ENCODE data around the gene LIPT2. TPM values are rescaled to one million over a fixed set of nuclear protein-coding genes. Genes with fewer than 3 reads are reported as not detected.
A peak's percentile ranks its signal among the peaks of the same experiment; 100 is the strongest.
"Not testable (repeated sequence)": the region's sequence is repeated elsewhere in the genome, so short reads cannot be mapped to it uniquely, and the experiment has no call there.

LIPT2 gene
- polyA plus RNA-seq, 6 donors from 2014 or later, result 16.5 to 30.4 (median 19.3) TPM

DNA sequence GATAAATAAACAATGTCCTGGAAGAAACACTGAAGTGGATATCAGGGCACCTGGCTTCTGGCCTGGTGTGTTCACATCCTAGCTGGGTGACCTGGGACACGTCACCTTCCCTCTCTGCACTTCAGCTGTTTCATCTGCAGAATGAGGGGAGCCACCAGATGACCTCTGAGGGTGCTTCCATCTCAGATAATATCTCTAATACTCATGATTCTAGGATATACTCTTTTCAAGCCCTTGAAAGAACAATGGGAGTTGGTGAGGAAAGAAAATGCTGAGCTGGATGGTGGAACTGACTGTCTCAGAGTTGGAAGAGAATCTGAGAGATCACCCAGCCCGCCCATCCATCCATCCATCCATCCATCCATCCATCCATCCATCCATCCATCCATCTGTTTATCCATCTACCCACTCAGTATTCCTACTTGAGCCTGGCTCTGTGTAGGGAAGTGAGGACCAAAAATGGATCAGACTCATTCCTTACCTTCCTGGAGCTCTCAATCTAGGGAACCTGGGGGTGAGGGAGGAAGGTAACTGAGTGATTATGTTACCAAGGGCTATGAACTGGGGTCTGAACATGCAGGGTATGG lies 28.2 kb upstream of the LIPT2 start:
- DNase-seq, result no peak
- Mint-ChIP-seq H3K9me3 (peaks cover 0 to 10% (median 4%) of the 10 kb centered on the region in 7 donors), H3K4me3 (no peak overlapping the region), H3K36me3 (no peaks in the 10 kb centered on the region), H3K27ac (no peak overlapping the region), H3K27me3 (peaks cover 10 to 38% (median 20%) of the 10 kb centered on the region in 3 donors), H3K4me1 (no peaks in the 10 kb centered on the region)
- no peak for ATAC-seq (ENCODE audit: low read depth in 2 of 2)

DNA sequence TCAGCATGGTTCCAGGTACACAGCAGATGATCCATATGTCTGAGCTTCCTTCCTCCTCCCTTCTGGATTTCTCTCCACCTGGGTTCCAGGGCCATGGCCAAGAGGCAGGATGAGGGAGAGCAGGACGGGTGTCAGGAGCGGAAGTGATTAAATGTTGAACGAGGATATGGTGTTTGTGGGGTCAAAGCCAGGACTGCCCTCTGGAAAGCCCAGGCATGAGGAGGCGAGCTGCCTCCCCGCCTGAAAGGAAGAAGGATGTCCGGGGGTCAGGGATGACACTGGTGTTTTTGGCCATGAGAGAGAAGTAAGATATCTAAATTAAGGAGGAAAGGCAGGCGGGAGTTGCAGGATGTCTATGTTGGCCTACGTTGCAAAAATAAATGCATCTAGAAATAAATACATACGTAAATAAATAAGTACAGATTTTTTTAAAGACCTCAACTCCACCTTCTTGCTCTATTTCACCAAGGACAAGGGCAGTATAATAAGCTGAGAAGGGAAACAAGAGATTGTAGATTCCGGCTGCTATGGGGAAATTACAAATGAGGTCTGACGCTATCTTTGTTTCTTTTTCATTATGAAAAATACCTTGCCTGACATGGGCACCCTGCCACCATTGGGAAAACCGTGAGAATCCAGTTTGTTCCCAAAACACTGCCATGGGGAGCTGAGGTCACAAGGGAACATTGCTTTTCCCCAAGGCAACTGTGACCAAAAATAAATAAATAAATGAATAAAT lies 27.6 kb upstream of the LIPT2 start:
- Mint-ChIP-seq H3K36me3 (no peaks in the 10 kb centered on the region), H3K27me3 (peaks cover 10 to 38% (median 20%) of the 10 kb centered on the region in 3 donors), H3K4me1 (no peaks in the 10 kb centered on the region), H3K9me3 (peaks cover 0 to 13% (median 4%) of the 10 kb centered on the region in 7 donors), H3K4me3 (no peak overlapping the region), H3K27ac (peak overlapping the region in 1 of 6 donors; percentile 64)
- DNase-seq, result no peak
- no peak for ATAC-seq (ENCODE audit: low read depth in 2 of 2)

DNA sequence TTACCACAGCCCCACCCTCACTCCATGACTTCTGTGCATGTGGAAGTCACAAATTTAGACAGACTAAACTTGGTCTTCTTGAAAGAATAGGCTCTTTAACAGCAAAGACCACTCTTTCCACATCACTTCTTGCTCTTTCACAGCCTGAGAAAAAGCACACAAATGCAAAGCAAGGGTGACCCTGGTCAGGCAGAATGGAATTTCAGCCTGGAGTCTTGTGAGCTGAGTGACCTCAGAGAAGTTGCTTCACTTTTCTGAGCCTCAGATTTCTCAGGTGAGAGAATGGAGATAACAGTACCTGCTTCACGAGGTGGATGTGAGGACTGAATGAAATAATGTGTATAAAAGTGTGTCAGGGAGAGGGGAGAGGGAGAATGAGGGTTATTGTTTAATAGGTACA lies 26.8 kb upstream of the LIPT2 start:
- DNase-seq (no peak), ATAC-seq (ENCODE audit: low read depth in 2 of 2) (no peak)
- no peaks in the 10 kb centered on the region for H3K36me3 Mint-ChIP-seq
- H3K4me3 Mint-ChIP-seq, result no peak overlapping the region
- H3K27me3 Mint-ChIP-seq, result peaks cover 10 to 38% (median 20%) of the 10 kb centered on the region in 3 donors
- peaks cover 0 to 13% (median 4%) of the 10 kb centered on the region in 7 donors for H3K9me3 Mint-ChIP-seq
- H3K4me1 Mint-ChIP-seq, result no peaks in the 10 kb centered on the region
- no peak overlapping the region for H3K27ac Mint-ChIP-seq

DNA sequence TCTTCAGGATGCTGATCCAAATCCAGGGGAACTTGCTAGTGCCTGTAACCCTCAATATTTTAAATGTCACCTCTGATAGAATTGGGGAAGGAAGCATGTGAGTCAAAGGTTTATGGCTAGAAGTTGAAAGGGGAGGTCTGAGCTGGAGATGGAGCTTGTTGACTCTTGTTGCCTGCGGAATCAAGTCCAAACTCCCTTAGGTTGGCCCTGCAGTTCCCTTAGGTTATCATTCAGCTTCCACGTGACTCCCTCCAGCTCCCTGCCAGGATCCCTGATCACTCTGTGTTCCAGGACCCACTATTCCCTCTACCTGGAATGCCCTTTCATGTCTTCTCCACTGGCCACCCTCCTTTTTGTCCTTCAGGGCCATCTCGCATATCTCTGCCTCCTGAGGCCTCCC lies 26.2 kb upstream of the LIPT2 start:
- H3K27me3 Mint-ChIP-seq, result peaks cover 10 to 35% (median 19%) of the 10 kb centered on the region in 3 donors
- no peaks in the 10 kb centered on the region for H3K4me1 Mint-ChIP-seq
- H3K4me3 Mint-ChIP-seq, result no peak overlapping the region
- no peaks in the 10 kb centered on the region for H3K36me3 Mint-ChIP-seq
- no peak for ATAC-seq (ENCODE audit: low read depth in 2 of 2)
- no peak for DNase-seq
- no peak overlapping the region for H3K27ac Mint-ChIP-seq
- peaks cover 2 to 13% (median 5%) of the 10 kb centered on the region in 7 donors for H3K9me3 Mint-ChIP-seq

DNA sequence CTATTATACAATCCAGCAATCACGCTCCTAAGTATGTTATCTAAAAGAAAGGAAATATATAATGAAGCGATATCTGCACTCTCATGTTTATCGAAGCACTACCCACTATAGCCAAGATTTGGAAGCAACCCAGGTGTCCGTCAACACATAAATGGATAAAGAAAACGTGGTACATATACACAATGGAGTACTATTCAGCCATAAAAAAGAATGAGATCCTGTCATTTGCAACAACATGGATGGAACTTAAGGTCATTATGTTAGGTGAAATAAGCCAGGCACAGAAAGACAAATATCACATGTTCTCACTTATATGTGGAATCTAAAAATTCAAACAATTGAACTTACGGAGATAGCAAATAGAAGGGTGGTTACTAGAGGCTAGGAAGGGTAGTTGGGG lies 24.1 kb upstream of the LIPT2 start:
- Mint-ChIP-seq H3K27me3 (peaks cover 17 to 27% (median 24%) of the 10 kb centered on the region in 3 donors), H3K9me3 (peaks cover 3 to 13% (median 9%) of the 10 kb centered on the region in 7 donors)
- not testable (repeated sequence) for H3K36me3 Mint-ChIP-seq; DNase-seq; ATAC-seq (ENCODE audit: low read depth in 2 of 2); H3K4me1 Mint-ChIP-seq; H3K27ac Mint-ChIP-seq; H3K4me3 Mint-ChIP-seq

DNA sequence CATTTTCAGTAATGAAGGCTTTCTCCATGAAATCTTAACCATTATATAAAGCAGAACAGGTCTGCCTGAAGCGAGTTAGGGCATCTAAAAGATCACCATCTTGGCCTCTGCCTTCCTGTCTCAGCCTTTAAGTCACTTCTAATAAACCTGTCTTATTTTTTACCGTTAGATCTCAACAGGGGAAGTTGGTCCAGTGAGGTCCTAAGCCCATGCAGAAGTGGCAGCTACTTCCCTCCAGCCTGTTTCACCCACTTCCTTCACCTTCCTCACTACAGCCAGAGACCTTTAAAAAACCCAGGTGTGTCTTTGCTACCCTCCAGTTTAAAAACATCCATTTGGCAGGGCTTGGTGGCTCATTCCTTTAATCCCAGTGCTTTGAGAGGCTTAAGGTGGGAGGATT lies 14.1 kb upstream of the LIPT2 start:
- no peak for ATAC-seq (ENCODE audit: low read depth in 2 of 2)
- peak overlapping the region in 1 of 6 donors; percentile 7 for H3K27ac Mint-ChIP-seq

DNA sequence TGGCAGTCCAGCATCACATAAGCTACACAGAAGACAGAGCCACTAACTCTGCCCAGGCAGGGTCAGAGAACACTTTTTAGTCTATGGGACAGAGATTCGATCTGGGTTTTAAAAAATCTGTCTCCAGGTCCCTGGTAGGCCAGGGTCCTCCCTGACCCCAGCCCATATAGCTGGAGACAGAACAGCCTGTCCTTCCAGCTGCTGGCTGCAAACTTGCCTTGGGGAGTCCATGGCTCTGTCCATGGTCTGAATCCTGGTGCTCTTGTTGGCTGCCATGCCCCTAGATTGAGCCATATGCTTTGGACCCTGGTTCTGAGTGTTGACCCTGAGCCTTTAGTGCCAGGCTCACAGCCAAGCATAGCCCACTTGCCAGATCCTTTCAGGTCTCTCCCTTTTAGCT lies 13.3 kb upstream of the LIPT2 start:
- no peak overlapping the region for H3K27ac Mint-ChIP-seq
- no peak overlapping the region for H3K4me3 Mint-ChIP-seq
- DNase-seq, result no peak
- H3K9me3 Mint-ChIP-seq, result peaks cover 0 to 16% (median 11%) of the 10 kb centered on the region in 7 donors
- H3K4me1 Mint-ChIP-seq, result no peaks in the 10 kb centered on the region
- ATAC-seq (ENCODE audit: low read depth in 2 of 2), result no peak
- peaks cover 0 to 11% (median 4%) of the 10 kb centered on the region in 3 donors for H3K27me3 Mint-ChIP-seq
- no peaks in the 10 kb centered on the region for H3K36me3 Mint-ChIP-seq

More for the DNA sequence above, 14.1 kb upstream of the LIPT2 start:
- Mint-ChIP-seq H3K4me1 (no peaks in the 10 kb centered on the region), H3K36me3 (no peaks in the 10 kb centered on the region), H3K27me3 (peaks cover 0 to 19% (median 11%) of the 10 kb centered on the region in 3 donors), H3K4me3 (no peak overlapping the region), H3K9me3 (peaks cover 0 to 17% (median 3%) of the 10 kb centered on the region in 7 donors)
- DNase-seq, result no peak

DNA sequence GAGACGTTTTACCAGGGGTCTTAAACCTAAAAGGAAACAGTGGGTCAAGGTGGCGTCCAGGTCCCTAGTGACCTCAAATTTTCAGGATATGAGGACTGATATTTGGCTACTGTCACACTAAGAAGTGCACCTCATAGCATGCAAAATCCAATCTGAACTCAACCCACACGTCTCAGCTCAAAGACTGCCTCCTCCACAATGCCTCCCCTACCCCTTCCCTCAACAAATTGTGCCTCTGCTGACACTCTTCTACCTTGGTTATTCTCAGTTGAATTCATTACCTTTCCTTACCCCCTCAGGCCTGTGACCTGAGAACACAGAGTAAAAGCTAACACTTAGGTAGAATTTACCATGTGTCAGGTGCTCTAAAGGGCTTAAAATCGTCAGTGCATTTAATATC lies 12.4 kb upstream of the LIPT2 start:
- H3K27me3 Mint-ChIP-seq, result peaks cover 0 to 6% (median 4%) of the 10 kb centered on the region in 3 donors
- H3K27ac Mint-ChIP-seq, result no peak overlapping the region
- H3K4me1 Mint-ChIP-seq, result no peaks in the 10 kb centered on the region
- no peak for ATAC-seq (ENCODE audit: low read depth in 2 of 2)
- DNase-seq, result no peak
- no peaks in the 10 kb centered on the region for H3K36me3 Mint-ChIP-seq
- no peak overlapping the region for H3K4me3 Mint-ChIP-seq
- peaks cover 0 to 19% (median 13%) of the 10 kb centered on the region in 7 donors for H3K9me3 Mint-ChIP-seq

DNA sequence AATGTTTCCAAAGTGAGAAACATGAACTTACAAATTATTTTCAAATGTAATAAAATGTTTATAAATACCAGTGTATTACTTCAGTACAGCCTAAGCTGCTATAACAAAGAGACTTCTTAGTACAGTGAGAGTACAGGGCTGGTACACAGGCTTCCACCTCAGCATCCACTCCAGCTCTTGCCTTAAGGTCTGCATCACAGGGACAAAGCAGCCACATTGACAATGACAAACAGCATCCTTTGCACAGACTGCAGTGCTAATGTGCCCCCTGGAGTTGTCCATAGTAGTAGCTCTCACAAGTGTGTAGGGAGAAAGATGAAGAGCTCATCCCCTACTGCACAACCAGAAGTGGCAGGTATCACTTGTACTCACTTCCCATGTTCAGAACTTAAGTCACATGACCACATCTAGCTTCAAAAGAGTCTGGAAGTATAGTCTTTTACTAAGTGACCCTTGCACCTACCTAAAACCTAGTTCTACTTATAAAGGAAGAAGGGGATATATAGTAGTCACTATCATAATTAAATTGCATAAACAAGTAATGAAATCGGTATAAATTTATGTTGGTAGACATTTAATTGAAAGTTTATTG lies 10.7 kb upstream of the LIPT2 start:
- Mint-ChIP-seq H3K27ac (no peak overlapping the region), H3K27me3 (peaks cover 0 to 5% (median 4%) of the 10 kb centered on the region in 3 donors), H3K4me3 (no peak overlapping the region), H3K36me3 (no peaks in the 10 kb centered on the region), H3K4me1 (peaks cover 0 to 4% (median 0%) of the 10 kb centered on the region in 3 donors), H3K9me3 (peaks cover 0 to 22% (median 14%) of the 10 kb centered on the region in 7 donors)
- DNase-seq (no peak), ATAC-seq (ENCODE audit: low read depth in 2 of 2) (no peak)

DNA sequence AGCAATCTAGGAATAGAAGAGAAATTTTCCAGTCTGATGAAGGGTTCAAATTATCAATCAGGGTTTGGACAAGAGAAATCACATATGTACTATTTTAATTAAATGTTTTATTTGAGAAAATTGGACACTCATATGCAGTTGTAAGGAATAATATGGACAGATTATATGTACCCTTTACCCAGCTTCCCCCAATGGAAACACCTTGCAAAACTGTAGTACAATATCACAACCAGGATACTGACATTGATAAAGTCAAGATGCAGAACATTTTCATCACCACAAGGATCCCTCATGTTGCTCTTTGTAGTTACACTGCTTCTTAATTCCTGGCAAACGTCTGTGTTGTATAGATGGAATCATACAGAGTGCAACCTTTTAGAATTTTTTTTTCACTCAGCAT lies 1.4 kb upstream of the LIPT2 start:
- Mint-ChIP-seq H3K36me3 (peaks cover 0 to 8% of the 10 kb centered on the region in 2 donors), H3K4me3 (peak overlapping the region in 2 of 8 donors; percentile 12 to 75), H3K9me3 (peaks cover 0 to 10% (median 0%) of the 10 kb centered on the region in 7 donors), H3K27me3 (peaks cover 0 to under 1% (median 0%) of the 10 kb centered on the region in 3 donors), H3K4me1 (peaks cover 16 to 21% (median 16%) of the 10 kb centered on the region in 3 donors), H3K27ac (no peak overlapping the region)
- DNase-seq (no peak), ATAC-seq (ENCODE audit: low read depth in 2 of 2) (no peak)

DNA sequence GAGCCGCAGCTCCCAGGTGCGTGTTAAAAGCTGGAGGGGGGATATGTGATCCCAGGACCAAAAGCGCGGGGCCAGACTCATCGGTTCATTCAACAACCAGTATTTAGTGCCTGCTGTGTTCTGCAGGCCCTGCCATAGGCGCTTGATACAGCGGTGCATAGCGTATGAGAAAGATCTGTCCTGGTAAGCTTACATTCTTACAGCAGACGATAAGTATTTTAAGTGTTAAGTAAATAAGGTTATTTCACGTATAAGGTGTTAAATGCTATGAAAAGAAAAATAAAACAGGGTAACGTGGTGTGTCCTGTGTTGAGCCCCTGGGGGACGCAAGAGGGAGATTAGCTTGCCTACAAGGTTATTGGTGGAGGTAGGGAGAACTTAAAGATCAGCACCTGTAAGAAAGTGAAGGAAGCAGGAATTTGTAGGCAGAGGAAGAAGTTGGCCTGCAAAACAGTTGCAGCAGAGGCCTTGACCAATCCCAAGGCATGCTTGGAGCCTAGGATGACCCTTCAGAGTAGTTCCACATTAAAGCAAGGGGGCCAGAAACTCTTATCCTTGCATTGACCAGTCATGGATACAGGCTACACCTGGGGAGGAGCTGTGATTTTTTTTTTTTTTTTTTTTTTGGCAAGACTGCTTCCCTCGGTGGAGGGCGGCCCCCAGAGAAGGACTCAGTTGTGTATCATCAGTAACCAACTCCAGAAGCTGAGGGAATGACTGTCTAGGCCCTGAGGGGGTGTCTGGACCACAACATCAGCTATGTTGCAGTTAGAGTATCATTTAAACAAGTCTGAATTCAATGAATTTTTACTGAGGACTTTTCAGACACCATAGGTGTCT lies 487 bp upstream of the LIPT2 start:
- H3K36me3 Mint-ChIP-seq, result peaks cover 0 to 8% of the 10 kb centered on the region in 2 donors
- H3K4me3 Mint-ChIP-seq, result peak overlapping the region; percentile 67 to 90 (median 86)
- ATAC-seq (ENCODE audit: low read depth in 2 of 2), result no peak
- peak overlapping the region; percentile 9 to 96 (median 82) for H3K27ac Mint-ChIP-seq
- peaks cover 16 to 21% (median 16%) of the 10 kb centered on the region in 3 donors for H3K4me1 Mint-ChIP-seq
- H3K27me3 Mint-ChIP-seq, result no peaks in the 10 kb centered on the region
- no peak for DNase-seq
- H3K9me3 Mint-ChIP-seq, result peaks cover 0 to 10% (median 0%) of the 10 kb centered on the region in 7 donors

DNA sequence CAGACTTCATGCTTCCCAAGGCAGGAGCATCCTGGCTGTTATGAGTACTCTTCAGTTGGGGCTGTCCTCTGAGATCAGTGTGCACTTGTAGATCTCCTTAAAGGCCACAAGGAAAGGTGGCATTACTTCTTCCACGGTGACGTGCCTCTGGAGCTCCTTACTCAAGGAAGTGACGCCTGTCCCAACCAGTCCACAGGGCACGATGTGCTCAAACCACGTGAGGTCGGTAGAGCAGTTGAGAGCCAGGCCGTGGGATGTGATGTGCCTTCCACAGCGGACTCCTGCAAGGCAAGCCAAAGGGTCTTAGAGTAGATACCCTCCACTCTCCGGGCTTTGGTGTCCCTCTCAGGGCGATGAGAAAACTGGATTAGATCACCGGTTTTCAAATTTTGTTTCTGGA lies 1.4 kb downstream of the LIPT2 start:
- H3K9me3 Mint-ChIP-seq, result peaks cover 0 to 3% (median 0%) of the 10 kb centered on the region in 7 donors
- no peak for DNase-seq
- peaks cover 16 to 21% (median 21%) of the 10 kb centered on the region in 3 donors for H3K4me1 Mint-ChIP-seq
- no peaks in the 10 kb centered on the region for H3K27me3 Mint-ChIP-seq
- peak overlapping the region in 7 of 8 donors; percentile 67 to 87 (median 73) for H3K4me3 Mint-ChIP-seq
- peaks cover 0 to 4% of the 10 kb centered on the region in 2 donors for H3K36me3 Mint-ChIP-seq
- no peak for ATAC-seq (ENCODE audit: low read depth in 2 of 2)
- peak overlapping the region in 3 of 6 donors; percentile 76 to 83 (median 80) for H3K27ac Mint-ChIP-seq

DNA sequence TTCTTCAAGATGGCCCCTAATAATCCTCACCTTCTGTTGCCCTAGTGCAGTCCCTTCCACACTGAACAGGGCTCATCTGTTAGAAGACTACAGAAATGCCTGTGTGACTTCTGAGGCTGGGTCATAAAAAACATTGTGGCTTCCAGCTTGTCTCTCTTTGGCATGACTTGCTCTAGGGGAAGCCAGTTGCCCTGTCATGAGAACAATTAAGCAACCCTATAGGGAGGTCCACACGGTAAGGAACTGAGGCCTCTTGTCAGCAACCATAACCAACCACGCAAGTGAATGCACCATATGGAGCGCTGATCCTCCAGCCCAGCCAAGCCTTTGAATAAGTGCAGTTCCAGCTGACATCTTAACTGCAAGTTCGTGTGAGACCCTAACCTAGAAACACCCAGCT lies 2.6 kb downstream of the LIPT2 start:
- Mint-ChIP-seq H3K27ac (peak overlapping the region in 1 of 6 donors; percentile 63), H3K4me1 (peaks cover 16 to 22% (median 21%) of the 10 kb centered on the region in 3 donors), H3K4me3 (peak overlapping the region in 2 of 8 donors; percentile 25 to 78), H3K9me3 (peaks cover 0 to 2% (median 0%) of the 10 kb centered on the region in 7 donors), H3K27me3 (no peaks in the 10 kb centered on the region), H3K36me3 (no peaks in the 10 kb centered on the region)
- no peak for ATAC-seq (ENCODE audit: low read depth in 2 of 2)
- DNase-seq, result no peak

Data from naive B cell (primary cell).